AG09319 (cell line): ENCODE data around the gene BORCS8.

Source experiments
- DNase-seq: peaks from one replicate; pipeline ENCODE4 v3.0.0-alpha.2; 2010; ENCODE audit warnings: low read depth; ENCODE audit errors: extremely low read depth
- CTCF ChIP-seq: IDR thresholded peaks from 2 replicates; pipeline ENCODE4 v1.5.1; 2011; ENCODE audit warnings: low read depth, mild to moderate bottlenecking, inconsistent platforms, low read length, moderate library complexity

BORCS8 gene

GRCh38 chr19:19146865-19147264 is 45.1 kb downstream of the BORCS8 start:
- no peak for DNase-seq
- no peak for TF ChIP-seq CTCF

- peak; percentile 91 for TF ChIP-seq CTCF
- DNase-seq: peak; percentile 19
Observed at GRCh38 chr19:19145684-19146608, 46.0 kb downstream of the BORCS8 start.

- TF ChIP-seq CTCF: no peak
Observed at GRCh38 chr19:19145281-19145680, 46.7 kb downstream of the BORCS8 start.

GRCh38 chr19:19142347-19142746 is 49.6 kb downstream of the BORCS8 start:
- no peak for DNase-seq
- no peak for TF ChIP-seq CTCF

More at GRCh38 chr19:19145281-19145680, 46.7 kb downstream of the BORCS8 start:
- no peak for DNase-seq

GRCh38 chr19:19140476-19140875 is 51.5 kb downstream of the BORCS8 start:
- no peak for DNase-seq
- no peak for TF ChIP-seq CTCF

- DNase-seq: no peak
- TF ChIP-seq CTCF: no peak
Observed at GRCh38 chr19:19139876-19140229, 52.1 kb downstream of the BORCS8 start.

GRCh38 chr19:19138109-19138981 is 53.6 kb downstream of the BORCS8 start, which contains the start of gene TMEM161A:
TSS of gene TMEM161A (minus strand) at chr19:19138478. CDS start at chr19:19138428, 50 bp downstream.
- TF ChIP-seq CTCF: no peak
- DNase-seq: peak; percentile 99
